Kidney tubule cell (primary cell): Measurements from ENCODE around the gene ADAM12.

Experiments
- DNase-seq: peaks from one replicate; pipeline ENCODE4 v3.0.0-alpha.2; 2018; ENCODE audit warnings: low spot score

Gene ADAM12

DNA sequence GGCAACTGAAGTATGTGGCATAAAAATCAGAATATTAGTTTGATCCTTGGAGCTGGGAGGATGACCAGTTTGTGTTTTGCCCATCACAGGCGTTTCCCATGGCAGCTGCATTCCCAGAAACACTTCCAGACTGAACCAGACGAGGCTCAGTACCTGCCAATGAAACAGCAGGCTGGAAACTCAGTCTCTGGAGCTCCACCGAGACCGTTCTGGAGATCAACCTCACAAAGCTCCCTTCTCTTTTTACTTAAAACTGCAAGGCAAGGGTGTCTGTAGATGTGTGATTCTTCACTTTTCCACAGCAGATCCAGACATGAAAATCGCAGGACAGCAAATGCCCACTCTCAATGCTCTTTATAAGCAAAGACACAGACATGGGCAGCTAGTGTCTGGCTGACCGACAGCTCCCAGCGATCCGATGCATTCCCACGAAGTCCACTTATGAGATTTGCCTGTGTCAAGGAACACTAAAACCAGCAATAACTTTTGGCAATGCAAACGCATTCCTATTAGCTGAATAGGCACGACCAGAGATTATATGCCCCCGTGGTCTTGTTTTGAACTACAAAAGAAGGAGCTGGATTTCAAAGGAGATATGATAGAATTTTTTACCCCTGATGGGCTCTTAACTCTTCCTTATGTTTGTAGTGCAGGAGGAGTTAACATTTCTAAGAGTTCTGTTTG is 72.6 kb downstream of the ADAM12 start:
- DNase-seq = no peak

DNA sequence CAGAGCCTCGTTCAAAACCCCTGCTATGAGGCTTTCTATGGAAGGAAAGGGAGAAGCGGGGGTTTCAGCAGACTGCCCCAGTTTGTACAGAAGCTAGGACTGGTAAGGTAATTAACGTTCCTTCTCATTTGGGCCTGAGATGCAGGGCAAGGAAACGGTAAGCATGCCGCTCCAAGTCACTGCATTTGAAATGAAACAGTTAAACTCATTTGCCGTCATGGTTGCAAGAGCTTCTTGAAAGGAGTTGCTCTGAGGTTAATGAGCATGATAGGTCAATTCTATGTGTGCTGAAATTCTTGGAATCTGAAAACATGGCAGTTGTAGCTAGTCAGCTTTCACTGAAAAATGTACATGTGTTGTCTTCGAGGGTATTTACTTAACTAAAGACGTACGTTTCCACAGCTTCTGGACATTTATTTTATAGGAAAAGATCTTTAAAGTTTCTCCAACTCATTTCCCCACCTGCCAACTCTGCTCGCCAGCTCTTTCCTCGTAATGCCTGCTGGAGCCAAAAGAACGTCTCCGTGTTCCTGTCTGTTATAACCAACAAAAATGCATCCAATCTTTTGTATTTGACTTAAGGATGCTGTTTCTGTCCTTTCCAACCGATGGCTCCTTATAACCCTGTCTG is 73.3 kb downstream of the ADAM12 start:
- DNase-seq = no peak

DNA sequence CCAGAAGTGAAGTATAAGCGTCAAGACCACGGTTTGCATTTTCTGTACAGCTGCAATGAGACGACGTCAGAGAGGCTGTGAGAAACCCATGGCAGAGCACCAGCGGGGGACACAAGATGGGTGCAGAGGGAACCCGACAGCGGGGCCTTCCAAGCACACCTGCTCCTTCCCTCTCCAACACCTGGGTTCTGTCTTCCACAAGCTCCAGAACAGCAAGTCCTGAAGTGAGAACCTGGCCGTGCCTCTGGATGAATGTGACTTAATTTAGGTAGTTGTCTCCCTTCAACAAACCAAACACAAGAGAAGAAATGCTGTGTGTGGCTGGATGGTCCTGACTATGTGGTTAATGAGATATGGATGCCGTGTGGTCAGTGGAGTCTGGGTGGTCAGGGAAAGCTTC is 76.1 kb downstream of the ADAM12 start:
- no peak for DNase-seq

DNA sequence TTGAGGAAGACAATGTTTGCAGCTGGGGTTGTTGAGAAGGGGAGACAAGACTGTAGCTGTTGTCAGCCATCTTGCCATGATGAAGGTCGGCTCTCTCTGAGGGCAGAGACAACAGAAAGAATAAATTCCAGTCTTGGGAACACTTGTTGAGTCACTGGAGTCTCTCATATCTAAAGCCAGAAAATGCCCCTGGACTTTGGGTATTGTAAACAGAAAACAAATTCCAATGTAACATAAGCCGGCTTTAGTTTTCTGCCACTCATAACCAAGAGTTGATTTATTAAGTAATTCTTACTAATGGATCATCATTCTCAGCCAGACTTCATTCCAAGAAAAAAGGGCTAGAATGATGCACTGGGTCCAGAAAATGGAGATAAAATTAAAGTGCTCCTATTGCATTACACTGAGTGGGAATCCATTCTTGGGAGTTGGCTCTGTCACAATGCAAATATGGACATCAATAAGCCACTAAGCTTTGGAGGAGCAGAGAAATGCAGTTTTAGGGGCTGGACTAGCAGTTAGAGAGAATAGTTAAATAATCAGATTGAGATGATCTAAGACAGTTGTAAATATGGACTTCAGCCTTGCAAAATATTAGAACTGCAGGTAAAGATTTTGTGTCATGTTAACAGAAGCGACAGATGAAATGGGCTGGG is 78.9 kb downstream of the ADAM12 start:
- no peak for DNase-seq

DNA sequence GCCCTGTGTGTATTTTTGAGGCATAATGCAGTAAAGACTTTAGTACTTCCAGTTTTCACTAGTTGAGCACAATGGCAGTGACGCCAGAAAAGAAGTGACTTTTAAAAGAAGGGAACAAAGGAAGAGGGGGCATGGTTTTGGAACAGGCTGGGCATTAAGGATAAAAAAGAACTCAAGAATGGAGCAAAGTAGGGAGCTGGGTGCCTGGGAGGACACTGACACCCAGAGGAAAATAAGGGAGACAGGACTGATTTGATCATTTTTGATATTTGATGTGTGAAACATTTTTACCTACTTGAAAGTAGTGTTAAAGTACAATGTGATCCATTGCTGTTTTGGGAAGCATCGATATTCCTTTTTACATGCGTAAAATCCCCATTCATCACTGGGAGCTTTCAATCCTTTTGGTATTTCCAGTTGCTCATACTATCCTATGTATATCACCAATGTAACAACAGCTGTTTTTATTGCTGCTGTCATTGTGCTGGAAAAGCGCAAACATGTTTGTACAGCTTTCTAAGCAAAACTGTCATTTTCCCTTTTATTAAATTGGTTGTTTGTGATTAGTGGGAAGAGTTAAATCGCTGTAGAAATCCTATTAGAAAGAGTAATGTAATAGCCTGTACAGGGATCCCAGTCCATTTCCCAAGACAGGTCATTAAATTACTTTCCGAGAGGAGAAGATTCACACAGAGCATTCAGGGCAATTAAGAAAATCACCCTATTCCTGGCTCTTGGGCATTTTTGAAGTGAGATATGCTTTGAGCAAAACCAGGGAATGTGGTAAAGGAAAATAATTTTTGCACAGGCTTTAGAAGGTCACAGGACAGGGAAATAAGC is 85.2 kb downstream of the ADAM12 start:
- no peak for DNase-seq

DNA sequence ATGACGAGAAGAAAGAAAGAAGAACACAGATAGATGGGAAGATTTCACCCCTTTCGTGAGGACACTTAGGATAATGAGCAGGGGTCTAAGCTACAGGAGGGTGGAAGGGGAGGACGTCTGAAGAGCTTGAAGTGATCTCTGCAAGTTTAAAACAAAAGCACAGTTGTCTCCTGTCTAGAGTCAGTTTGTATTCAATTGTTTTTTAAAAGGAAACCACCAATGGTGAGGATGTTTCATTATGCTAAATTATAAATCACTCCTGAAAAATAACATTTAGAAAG is 85.9 kb downstream of the ADAM12 start:
- DNase-seq = no peak

DNA sequence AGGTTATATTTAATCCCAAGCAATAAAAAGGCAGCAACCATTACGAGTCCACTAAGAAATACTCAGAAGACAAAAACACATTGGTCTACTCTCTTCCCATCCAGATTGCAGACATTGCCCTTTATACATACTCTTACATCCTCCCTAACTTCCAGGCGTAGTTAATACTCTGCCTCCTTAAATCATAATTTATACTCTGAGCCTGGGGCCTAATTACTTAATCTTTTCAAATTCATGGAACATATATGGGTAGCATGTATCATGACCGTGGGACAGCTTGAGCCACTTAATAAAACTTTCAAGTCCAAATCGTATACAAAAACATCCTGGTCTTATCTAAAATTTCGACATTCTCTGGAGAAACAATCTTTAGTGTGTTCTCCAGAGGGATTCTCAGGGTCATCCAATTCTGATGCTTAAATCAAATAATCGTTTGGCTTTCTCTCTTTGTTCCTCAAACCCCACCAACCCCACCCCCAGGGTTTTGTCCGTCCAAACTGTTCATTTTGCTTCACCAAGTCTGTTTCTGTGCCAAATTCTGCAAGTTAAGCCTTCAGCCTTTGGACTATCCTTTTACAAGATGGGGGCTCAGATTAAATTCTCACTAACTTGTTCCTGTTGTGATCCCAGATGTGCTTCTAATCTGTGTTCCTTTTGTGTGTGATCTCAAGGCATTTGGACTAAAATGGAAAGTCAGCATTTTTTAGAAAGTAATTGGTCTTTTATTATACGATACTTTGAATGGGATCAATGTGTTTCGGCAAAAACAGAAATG is 86.4 kb downstream of the ADAM12 start:
- no peak for DNase-seq

DNA sequence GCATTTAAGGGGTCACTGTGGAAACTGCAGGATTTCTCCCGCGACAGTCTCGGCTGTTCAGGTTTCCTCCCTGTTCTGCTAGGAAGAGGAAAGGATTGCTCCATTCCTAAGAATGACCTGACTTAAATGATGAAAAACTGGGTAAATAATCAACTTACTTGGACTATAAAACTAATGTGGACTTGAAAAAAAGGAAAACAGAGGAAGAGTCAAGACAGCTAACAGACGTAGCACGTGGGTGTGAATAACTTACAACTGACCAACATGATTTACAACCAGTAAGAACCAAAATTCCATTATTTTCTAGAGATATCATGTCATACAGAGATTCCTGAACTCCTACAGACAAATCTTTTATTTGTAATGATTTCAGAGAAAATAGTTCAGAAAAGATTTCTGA is 93.8 kb downstream of the ADAM12 start:
- peak; percentile 84 for DNase-seq

DNA sequence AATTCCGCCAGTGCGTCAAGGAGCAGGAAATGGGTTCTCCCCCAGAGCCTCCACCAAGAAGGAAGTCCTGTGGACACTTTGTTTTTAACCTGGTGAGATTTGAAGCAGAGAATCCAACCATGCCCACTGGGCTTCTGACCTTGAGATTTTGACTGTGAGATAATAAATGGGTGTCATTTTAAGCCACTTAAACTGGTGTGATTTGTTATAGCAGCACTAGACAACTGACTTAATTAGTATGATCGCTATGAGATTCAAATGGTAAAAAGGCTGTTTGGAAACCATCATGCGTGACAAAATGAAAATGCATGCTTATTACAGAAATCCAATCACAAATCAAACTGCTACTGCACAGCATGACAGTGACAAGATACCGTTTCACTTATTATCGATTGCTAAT is 98.0 kb downstream of the ADAM12 start:
- no peak for DNase-seq

DNA sequence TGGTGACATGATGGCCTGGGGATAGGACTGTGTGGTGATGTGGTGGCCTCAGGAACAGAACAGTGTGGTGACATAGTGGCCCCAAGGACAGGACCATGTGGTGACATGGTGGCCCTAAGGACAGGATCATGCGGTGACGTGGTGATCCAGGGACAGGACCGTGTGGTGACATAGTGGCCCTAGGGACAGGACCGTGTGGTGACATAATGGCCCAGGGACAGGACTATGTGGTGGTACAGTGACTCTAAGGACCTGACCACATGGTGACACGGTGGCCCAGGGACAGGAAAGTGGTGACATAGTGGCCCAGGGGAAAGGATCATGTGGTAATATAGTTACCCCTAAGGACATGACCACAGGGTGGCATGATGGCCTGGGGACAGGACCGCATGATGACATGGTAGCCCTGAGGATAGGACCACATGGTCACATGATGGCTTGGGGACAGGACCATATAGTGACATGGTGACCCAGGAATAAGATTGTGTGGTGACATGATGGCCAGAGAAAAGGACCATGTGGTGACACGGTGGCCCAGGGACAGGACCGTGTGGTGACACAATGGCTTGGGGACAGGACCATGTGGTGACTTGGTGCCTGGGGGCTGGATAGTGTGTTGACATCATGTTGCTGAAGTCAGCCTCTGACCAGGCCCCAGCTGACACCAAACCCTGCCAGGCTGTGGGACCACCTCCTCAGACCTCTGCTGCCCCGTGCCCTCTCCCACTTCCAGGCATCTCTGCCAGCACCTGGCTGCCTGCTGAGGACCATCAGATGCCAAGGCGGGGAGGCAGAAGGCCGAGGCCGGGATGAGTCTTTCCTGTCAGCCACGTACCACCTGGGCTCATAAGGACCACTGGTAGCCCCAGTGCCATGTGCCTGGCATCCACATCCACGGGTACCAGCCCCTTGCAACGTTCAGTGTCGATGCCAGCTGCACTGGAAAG is 99.5 kb downstream of the ADAM12 start:
- DNase-seq = no peak

DNA sequence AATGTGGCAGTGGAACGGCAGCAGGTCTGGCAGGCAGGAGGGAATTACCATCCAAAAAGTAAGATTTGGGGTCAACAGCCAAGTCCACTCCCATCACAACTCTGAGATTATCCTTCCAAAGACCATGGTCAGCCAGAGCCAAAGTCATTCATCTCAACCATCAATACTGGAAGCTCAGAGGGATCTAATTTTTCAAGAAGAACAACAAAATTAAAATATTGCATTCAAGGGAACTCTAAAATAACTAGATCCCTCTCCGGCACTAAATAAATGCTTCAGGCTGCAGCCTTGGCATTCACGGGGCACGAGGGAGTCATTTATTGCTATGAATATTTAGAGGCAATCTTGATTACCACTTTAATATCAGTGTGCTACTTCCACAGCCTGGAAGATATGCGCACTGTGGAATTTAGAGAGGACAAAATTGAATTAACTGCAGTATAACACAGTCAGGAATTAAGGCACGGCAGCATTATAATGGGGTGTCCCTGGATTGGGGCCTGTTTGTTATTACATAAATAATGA is 102.0 kb downstream of the ADAM12 start:
- DNase-seq = no peak

DNA sequence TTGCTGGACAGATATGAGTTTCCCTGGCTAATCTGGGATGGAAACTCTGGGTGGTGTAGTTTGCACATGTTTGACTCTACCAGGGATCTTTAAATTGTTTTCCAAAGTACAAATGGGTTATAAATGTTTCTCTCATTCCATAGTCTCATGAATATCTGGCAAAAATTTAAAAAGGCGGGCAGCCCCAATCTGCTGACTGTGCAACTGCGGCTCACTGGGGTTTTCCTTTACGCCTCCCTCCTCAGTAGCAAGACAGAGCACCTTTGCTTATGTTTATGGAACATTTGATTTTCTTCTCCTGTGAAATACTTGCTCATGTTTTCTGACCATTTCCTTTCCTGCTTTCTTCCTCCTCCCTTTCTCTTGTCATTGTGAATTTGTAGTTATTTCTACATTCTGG is 105.0 kb downstream of the ADAM12 start:
- no peak for DNase-seq

DNA sequence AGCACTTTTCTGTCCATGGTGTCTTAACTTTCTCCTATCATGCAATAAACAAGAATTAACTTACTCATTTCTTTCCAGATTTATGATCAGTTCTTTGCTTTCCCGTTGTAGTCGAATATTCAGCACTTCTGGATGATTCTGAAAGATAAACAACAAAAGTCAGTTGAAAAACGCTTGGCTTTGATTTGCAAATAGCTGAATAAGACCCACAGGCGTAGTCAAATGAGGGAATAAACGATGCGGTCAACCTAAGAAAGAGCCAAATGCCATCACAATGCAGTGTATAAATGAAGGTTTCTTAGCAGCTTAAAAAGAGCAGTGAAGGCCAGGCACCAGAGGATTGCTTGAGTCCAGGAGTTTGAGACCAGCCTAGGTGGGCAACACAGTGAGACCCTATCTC is 109.4 kb downstream of the ADAM12 start:
- no peak for DNase-seq

DNA sequence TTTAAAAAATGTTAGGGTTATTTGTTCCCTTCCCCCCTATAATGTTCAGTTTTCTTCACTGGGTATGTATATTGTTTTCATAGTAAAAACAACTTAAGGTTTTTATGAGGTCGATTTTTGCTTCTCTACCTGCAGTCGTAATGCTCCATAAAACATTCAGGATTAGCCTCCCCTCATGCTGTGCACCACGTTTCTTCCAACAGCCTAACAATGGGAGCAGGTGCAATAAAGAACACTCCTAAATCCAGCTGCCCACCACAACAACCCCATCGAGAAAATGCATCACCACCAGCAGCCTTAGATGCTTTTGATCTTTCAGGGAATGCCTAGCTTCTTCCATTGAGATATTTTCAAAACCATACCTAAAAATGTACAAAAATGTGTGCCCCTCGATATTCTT is 111.1 kb downstream of the ADAM12 start:
- no peak for DNase-seq

DNA sequence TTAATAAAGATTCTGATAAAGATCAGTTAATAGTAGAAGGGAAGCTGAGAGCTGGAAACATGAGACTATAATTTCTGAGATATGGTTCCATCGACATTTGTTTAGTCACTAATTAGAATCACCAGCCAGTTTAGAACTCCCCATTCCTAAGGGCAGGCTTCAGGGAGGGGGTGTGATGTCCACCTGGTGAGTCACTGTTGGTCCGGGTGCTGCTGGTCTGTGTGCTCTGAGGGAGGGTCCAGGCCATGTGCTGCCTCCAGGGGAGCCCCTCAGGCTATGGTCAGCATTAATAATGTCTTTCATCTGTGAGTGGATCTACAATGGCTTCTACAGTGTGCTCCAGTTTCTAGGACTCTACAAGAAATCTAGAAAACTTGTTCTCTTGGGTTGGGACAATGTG is 115.8 kb downstream of the ADAM12 start:
- DNase-seq = no peak

DNA sequence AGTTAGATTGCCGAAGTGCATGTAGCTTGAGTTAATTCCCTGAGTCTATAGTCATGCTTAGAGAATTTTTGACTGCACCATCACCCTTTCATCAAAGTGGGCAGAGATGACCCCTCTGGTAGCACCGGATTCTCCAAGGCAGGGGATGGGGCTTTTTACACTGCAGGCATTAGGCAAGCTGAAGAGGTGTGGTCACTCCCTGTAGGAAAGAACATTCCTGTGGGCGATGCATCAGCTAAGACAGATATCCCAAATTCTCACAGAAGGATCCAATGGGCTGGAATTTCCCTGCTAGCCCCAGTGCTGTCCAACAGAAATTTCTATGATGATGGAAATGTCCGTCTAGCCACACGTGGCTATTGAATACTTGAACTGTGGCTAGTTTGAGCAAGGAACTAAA is 118.2 kb downstream of the ADAM12 start:
- DNase-seq = peak; percentile 91

DNA sequence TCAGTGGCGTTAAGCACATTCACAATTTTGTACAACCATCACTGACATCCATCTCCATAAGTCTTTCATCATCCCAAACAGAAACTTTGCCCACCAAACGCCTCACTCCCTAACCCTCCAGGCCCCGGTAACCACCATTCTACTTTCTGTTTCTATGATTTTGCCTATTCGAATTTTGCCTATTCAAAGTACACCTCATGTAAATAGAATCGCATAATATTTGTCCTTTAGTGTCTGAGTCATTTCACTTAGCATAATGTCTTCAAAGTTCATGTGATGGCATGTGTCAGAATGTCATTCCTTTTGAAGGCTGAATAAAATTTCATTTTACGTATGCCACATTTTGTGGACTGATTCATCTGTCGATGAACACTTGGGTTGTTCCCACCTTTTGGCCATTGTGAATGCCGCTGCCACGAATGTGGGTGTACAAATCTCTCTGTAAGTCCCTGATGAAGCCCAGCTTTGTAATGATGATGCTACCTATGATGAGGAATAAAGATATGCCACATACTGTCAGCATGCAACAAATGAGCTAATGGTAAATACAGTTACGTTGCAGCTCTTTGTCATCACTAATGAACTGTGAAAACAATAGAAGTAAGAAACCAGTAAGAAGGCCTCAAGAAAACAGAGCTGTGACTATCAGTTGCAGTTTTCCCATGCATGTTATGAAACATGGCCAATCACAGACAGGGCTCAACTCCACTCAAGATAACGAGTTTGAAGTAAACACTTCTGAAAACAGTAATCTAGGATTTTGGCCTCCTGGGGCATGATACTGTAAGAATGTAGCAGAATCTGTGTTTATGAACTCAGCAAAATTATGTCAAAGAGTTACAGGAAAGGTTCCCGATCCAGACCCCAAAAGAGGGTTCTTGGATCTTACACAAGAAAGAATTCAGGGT is 120.0 kb downstream of the ADAM12 start:
- peak; percentile 60 for DNase-seq

DNA sequence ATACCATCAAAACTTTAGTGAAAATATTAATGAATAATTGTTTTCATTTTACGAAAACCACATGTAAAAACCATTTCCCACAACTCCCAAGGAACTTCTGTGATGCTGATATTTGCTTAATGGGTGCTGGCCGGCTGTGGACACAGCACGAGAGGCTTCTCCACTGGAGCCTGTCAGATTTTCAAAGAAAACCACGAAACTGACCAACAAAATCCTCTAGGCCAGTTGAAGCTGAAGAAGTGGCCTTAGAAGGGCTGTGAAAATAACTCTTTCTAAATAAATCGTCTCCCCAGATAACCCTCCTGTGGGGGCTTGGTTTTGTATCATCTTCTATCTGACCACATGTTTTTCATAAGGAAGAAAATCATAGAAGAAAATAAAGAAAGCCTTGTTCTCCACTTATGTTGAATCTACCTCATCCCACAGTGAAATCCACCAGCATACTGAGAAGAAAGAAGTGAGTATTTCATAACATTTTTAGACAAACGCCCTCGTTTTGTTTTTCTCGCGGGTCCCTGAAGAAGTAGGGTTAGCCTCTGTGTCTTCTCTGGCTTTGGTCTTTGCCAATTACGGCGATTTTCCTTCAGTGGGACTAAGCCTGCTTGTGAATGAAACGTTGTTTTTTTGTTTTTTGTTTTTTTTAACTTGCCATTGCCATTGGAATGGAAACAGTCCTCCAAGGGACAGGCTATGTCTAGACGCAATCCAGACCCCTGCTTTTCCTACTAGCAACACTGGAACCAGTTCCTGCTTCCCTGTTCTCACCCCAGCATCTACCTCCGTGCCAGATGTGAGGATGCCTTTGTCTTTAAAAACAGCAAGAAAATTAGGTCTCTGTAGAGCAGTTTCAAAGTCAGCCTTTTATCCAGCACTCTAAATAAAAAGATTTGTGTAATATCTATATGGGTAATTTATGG is 123.9 kb downstream of the ADAM12 start:
- no peak for DNase-seq
